Activated T-cell treated with anti-CD3 and anti-CD28 coated beads, Interleukin-2, amount 50 U/mL, for 4 hours (primary cell): Measurements from ENCODE around the gene ACSF3. TPM values are rescaled to one million over a fixed set of nuclear protein-coding genes. Genes with fewer than 3 reads are reported as not detected.

Source experiments
- ATAC-seq, 2 donors: fragments of 200-7000 bp; cut with Tn5 transposase; one replicate each; pipeline ENCODE4 v1.10.0; 2021
- DNase-seq: peaks from one replicate; pipeline ENCODE4 v3.0.0-alpha.2; 2020
- H3K27me3 Mint-ChIP-seq: one replicate; pipeline ENCODE4 v1.8.0; 2021; ENCODE audit warnings: low read depth, mixed read lengths
- H3K36me3 Mint-ChIP-seq: one replicate; pipeline ENCODE4 v1.8.0; 2022; ENCODE audit warnings: mixed read lengths; ENCODE audit not compliant: insufficient read depth
- H3K4me1 Mint-ChIP-seq: one replicate; pipeline ENCODE4 v1.8.0; 2021; ENCODE audit warnings: low read depth, mixed read lengths
- H3K4me3 Mint-ChIP-seq: one replicate; pipeline ENCODE4 v1.8.0; 2021; ENCODE audit warnings: mild to moderate bottlenecking, moderate library complexity, mixed read lengths
- H3K9me3 Mint-ChIP-seq: one replicate; pipeline ENCODE4 v1.8.0; 2021; ENCODE audit warnings: mixed read lengths
- total RNA-seq, 3 donors: library from RNA; stranded (reverse); gene quantifications; one replicate each; pipeline ENCODE4 v1.2.1, GENCODE V29; 2021

The ACSF3 gene
- total RNA-seq, 3 donors from 2014 or later: 32.5 to 38.7 (median 34.2) TPM

GRCh38 chr16:89200124-89200849, 106.6 kb downstream of the ACSF3 start, which contains the start of gene SLC22A31:
Gene SLC22A31 (minus strand): TSS chr16:89200537. CDS start chr16:89200501, 36 bp downstream.
- ATAC-seq: no peak
- H3K4me1 Mint-ChIP-seq: peaks cover 16% of the 10 kb centered on the region
- DNase-seq: no peak
- H3K27me3 Mint-ChIP-seq: peaks cover 52% of the 10 kb centered on the region
- peaks cover 7% of the 10 kb centered on the region for H3K9me3 Mint-ChIP-seq
- peak within 1 kb of the TSS; percentile 35 for H3K4me3 Mint-ChIP-seq
- no peaks in the 10 kb centered on the region for H3K36me3 Mint-ChIP-seq

- no peaks in the 10 kb centered on the region for H3K36me3 Mint-ChIP-seq
- H3K9me3 Mint-ChIP-seq: peaks cover 7% of the 10 kb centered on the region
- peak overlapping the region; percentile 35 for H3K4me3 Mint-ChIP-seq
- peaks cover 52% of the 10 kb centered on the region for H3K27me3 Mint-ChIP-seq
- DNase-seq: no peak
- H3K4me1 Mint-ChIP-seq: peaks cover 16% of the 10 kb centered on the region
- peak; percentile 20 to 24 for ATAC-seq
These were observed 107.3 kb downstream of the ACSF3 start for GRCh38 chr16:89200850-89201411.

- ATAC-seq: peak; percentile 91
- Mint-ChIP-seq H3K27me3 (peaks cover 58% of the 10 kb centered on the region), H3K9me3 (peaks cover 7% of the 10 kb centered on the region), H3K4me3 (peak overlapping the region; percentile 62), H3K36me3 (no peaks in the 10 kb centered on the region), H3K4me1 (peaks cover 16% of the 10 kb centered on the region)
- peak; percentile 81 for DNase-seq
These were observed 108.1 kb downstream of the ACSF3 start for GRCh38 chr16:89201439-89202377.

DNA sequence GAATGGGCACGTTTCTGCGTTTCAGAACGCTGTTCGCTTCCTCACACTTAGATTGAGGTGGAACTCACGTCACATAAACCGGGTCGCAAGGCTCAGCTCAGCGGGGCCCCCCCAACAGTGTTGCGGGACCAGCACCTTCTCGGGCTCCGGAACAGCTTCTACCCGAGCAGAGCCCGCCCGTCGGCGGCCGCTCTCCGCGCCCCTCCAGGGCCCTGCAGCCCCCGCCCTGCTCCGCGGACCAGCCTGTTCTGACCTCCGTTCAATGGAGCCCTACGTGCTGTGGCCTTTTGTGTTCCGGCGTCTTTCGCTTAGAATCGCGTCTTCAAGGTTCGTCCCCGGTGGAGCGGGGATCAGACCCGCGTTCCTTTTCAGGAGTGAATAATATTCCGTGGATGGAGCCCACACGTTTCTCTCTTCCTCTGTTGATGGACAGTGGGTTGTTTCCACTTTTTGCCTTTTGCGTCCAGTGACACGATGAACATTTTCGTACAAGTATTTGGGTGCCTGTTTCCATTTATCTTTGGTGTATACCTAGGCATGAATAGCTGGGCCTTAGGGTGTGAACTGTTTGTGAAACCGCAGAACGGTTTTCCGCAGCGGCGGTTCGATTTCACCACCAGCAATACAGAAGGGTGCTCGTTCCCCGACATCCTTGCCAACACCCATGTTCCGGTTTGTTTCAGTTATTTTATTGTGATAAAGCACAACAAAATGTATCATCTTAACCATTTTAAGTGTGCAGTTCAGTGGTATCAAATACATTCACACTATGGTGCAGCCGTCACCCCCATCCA, 109.0 kb downstream of the ACSF3 start:
- DNase-seq: no peak
- Mint-ChIP-seq H3K36me3 (no peaks in the 10 kb centered on the region), H3K9me3 (peaks cover 7% of the 10 kb centered on the region), H3K4me3 (peak overlapping the region; percentile 62), H3K4me1 (peaks cover 16% of the 10 kb centered on the region), H3K27me3 (peaks cover 59% of the 10 kb centered on the region)
- ATAC-seq: no peak

Other genes starting within 250 kb of the ACSF3 start
- gene GALNS, start 236.9 kb upstream of the ACSF3 start, total RNA-seq: 10 to 100 TPM; 20.6 to 24.1 (median 21.1) TPM
- gene TRAPPC2L, start 236.7 kb upstream of the ACSF3 start, total RNA-seq: 100 to 1,000 TPM in 1 of 3 donors, 10 to 100 TPM in 2; 78.9 to 105 (median 98.0) TPM
- gene PABPN1L, start 227.2 kb upstream of the ACSF3 start, total RNA-seq: not detected
- 1 to 10 TPM; 1.0 to 2.0 (median 1.3) TPM for gene CBFA2T3, start 116.6 kb upstream of the ACSF3 start, total RNA-seq
- gene CDH15, start 77.9 kb downstream of the ACSF3 start, total RNA-seq: not detected
- under 1 TPM; 0.49 to 0.66 (median 0.56) TPM for gene SLC22A31, start 106.7 kb downstream of the ACSF3 start, total RNA-seq
- gene ZNF778, start 123.9 kb downstream of the ACSF3 start, total RNA-seq: 10 to 100 TPM; 10.2 to 14.0 (median 10.8) TPM